ENCODE measurements around the gene FAM171A1. TPM values are rescaled to one million over a fixed set of nuclear protein-coding genes. Genes with fewer than 3 reads are reported as not detected.

Gene FAM171A1
- 1 to 10 TPM; 4.3 to 5.5 TPM for total RNA-seq

DNA sequence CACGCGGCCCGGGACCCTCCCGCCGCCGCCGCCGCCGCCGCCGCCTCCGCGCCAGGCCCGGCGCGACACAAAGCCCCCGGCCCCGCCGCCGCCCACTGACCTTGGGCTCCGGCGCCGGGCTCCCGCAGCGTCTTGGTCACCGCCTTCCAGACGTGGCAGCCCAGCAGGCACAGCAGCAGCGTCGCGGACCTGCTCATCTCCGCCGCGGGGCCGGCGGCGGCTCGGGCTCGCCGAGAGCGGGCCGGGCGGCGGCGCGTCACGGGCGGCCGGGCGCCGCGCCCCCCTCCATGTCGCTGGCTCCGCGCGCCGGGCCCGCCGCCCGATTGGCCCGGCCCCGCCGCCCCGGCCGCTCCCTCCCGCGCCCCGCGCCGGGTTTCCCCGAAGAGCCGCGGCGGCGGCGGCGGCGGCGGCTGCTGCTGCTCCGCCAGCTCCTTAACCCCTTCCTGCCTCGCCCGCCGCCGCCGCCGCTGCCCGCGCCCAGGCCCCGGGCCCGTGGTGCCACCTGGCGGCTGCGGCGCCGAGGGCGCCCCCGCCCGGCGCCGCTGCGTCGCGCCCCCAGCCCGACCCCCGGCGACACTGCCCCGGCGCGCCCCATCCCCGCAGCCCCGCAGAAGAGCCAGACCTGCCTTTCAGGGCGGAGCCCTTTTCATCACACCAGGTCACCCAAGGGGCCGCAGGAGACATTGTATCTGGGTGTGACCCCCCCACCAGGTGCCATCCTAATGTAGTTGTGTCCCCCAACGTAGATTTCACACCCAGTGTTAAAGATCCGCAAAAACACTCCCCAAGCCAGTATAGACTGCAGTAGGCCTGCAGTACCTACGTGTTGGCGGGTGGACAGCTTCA, at the start of gene FAM171A1:
Gene FAM171A1 (minus strand): TSS at position 434 of the 846 bp plus-strand sequence. CDS start 237 bp downstream, at position 197.

GRCh38 chr10:15168291-15168785, 202.8 kb downstream of the FAM171A1 start, which contains the start of gene NMT2:
Gene NMT2 (minus strand): TSS chr10:15168693. CDS start chr10:15168612, 81 bp downstream.

Small RNAs within 50 kb of the gene (small RNA-seq; reads per million reads assigned to genes)
- gene AL590365.1: 0 reads per million in 2 donors

Other genes with a start within 250 kb of the FAM171A1 start
- 10 to 100 TPM; 14.7 to 31.7 TPM for gene NMT2, start 202.6 kb downstream of the FAM171A1 start, total RNA-seq